Upper lobe of left lung (tissue), 6 donors: Measurements from ENCODE around the gene RHBDF2. TPM values are rescaled to one million over a fixed set of nuclear protein-coding genes. Genes with fewer than 3 reads are reported as not detected.
"Not testable (repeated sequence)": the region's sequence is repeated elsewhere in the genome, so short reads cannot be mapped to it uniquely, and the experiment has no call there.

Experiments used
- ATAC-seq, 2 donors: fragments of 200-7000 bp; cut with Tn5 transposase; one replicate each; pipeline ENCODE4 v1.9.1; 2022; ENCODE audit warnings: mild to moderate bottlenecking in 2 of 2, moderate library complexity in 2 of 2; ENCODE audit not compliant: low FRiP score in 2 of 2
- DNase-seq, 2 donors: peaks; one replicate each; pipeline ENCODE4 v3.0.0-alpha.2; 2019 to 2020
- H3K27ac ChIP-seq, 4 donors: fragments of 200-600 bp; sonication (generic); one replicate each; pipeline ENCODE4 v1.5.1; 2016 to 2019
- H3K27me3 ChIP-seq, 4 donors: fragments of 200-600 bp; sonication (generic); one replicate each; pipeline ENCODE4 v1.5.1; 2017 to 2019
- H3K36me3 ChIP-seq, 4 donors: fragments of 200-600 bp; sonication (generic); one replicate each; pipeline ENCODE4 v1.5.1; 2016 to 2019
- H3K4me1 ChIP-seq, 4 donors: fragments of 200-600 bp; sonication (generic); one replicate each; pipeline ENCODE4 v1.5.1; 2018 to 2019
- H3K4me3 ChIP-seq, 4 donors: fragments of 200-600 bp; sonication (generic); one replicate each; pipeline ENCODE4 v1.5.1; 2017 to 2019; ENCODE audit warnings: mild to moderate bottlenecking in 2 of 4, moderate library complexity in 1 of 4
- H3K9me3 ChIP-seq, 4 donors: fragments of 200-600 bp; sonication (generic); one replicate each; pipeline ENCODE4 v1.5.1; 2018 to 2019
- EP300 ChIP-seq, 4 donors: sonication (generic); formaldehyde crosslinking; IDR thresholded peaks; one replicate each; pipeline ENCODE4 v1.5.1; 2017; ENCODE audit warnings: antibody characterized with exemption in 4 of 4, control low read depth in 2 of 4
- POLR2A ChIP-seq, 4 donors: fragments of 450-650 bp; IDR thresholded peaks; one replicate each; pipeline ENCODE4 v1.5.1; 2016 to 2017; ENCODE audit warnings: antibody characterized with exemption in 4 of 4, mild to moderate bottlenecking in 2 of 4
- POLR2AphosphoS5 ChIP-seq, 2 donors: sonication (generic); formaldehyde crosslinking; IDR thresholded peaks; one replicate each; pipeline ENCODE4 v1.5.1; 2017; ENCODE audit warnings: antibody characterized with exemption in 2 of 2
- WGBS, 2 donors: methylation state at CpG; one replicate each; pipeline ENCODE4 v1.1.5; 2017 to 2018; 5-methylcytosine and 5-hydroxymethylcytosine counted together
- total RNA-seq, 6 donors: library from RNA; depleted of rRNA in 4 of 6; stranded (reverse); fragments of >200 nt in 4 of 6; gene quantifications; one replicate each; pipeline versions ENCODE4 v1.1.0 to v1.2.1, GENCODE V29; 2016 to 2021
- TF ChIP-seq, protein P1 (sequence below), 6 experiments: fragments of 450-650 bp in 4 of 6; fragments of 200-600 bp in 2 of 6; sonication (generic) in 2 of 6; IDR thresholded peaks; one replicate each; pipeline ENCODE4 v1.5.1; 2016 to 2019; ENCODE audit warnings: antibody characterized with exemption in 6 of 6
- donor health status: DM: no; HTN: no; CAD: no; lungs with moderate emphysema.
- donor health status: DM: no; HTN: yes; CAD: no; lungs with severe emphysema.

Gene RHBDF2
- total RNA-seq, 6 donors from 2014 or later: 34.3 to 137 (median 47.6) TPM

- Histone ChIP-seq H3K9me3 (no peaks in the 10 kb centered on the region), H3K36me3 (no peaks in the 10 kb centered on the region), H3K27me3 (peaks cover 0 to 18% (median 10%) of the 10 kb centered on the region in 4 donors), H3K4me1 (peaks cover 32 to 44% (median 38%) of the 10 kb centered on the region in 4 donors), H3K27ac (peak overlapping the region in 3 of 4 donors; percentile 42 to 79 (median 75)), H3K4me3 (no peak overlapping the region)
- TF ChIP-seq POLR2A (IDR thresholded peaks at IDR 0.05) (no peak), POLR2AphosphoS5 (IDR thresholded peaks at IDR 0.05) (no peak), EP300 (IDR thresholded peaks at IDR 0.05) (no peak)
- TF ChIP-seq, protein P1, sequence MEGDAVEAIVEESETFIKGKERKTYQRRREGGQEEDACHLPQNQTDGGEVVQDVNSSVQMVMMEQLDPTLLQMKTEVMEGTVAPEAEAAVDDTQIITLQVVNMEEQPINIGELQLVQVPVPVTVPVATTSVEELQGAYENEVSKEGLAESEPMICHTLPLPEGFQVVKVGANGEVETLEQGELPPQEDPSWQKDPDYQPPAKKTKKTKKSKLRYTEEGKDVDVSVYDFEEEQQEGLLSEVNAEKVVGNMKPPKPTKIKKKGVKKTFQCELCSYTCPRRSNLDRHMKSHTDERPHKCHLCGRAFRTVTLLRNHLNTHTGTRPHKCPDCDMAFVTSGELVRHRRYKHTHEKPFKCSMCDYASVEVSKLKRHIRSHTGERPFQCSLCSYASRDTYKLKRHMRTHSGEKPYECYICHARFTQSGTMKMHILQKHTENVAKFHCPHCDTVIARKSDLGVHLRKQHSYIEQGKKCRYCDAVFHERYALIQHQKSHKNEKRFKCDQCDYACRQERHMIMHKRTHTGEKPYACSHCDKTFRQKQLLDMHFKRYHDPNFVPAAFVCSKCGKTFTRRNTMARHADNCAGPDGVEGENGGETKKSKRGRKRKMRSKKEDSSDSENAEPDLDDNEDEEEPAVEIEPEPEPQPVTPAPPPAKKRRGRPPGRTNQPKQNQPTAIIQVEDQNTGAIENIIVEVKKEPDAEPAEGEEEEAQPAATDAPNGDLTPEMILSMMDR (IDR thresholded peaks at IDR 0.05): no peak
- no peak for DNase-seq
- WGBS, 2 donors: 77 to 89% methylated on average over 11 to 19 of the region's 19 CpGs
- no peak for ATAC-seq
These were observed 34.7 kb upstream of the RHBDF2 start for GRCh38 chr17:76535788-76536510.

- Histone ChIP-seq H3K4me1 (peaks cover 32 to 46% (median 38%) of the 10 kb centered on the region in 4 donors), H3K9me3 (no peaks in the 10 kb centered on the region), H3K27me3 (peaks cover 0 to 18% (median 10%) of the 10 kb centered on the region in 4 donors), H3K4me3 (no peak overlapping the region), H3K36me3 (no peaks in the 10 kb centered on the region), H3K27ac (peak overlapping the region in 3 of 4 donors; percentile 38 to 75 (median 42))
- WGBS, 2 donors: 70 to 84% methylated on average over 5 to 6 of the region's 7 CpGs
- DNase-seq (no peak), ATAC-seq (no peak)
- TF ChIP-seq, protein P1 (IDR thresholded peaks at IDR 0.05): no peak
- TF ChIP-seq POLR2A (IDR thresholded peaks at IDR 0.05) (no peak), EP300 (IDR thresholded peaks at IDR 0.05) (no peak), POLR2AphosphoS5 (IDR thresholded peaks at IDR 0.05) (no peak)
These were observed 33.9 kb upstream of the RHBDF2 start for GRCh38 chr17:76534831-76535732.

DNA sequence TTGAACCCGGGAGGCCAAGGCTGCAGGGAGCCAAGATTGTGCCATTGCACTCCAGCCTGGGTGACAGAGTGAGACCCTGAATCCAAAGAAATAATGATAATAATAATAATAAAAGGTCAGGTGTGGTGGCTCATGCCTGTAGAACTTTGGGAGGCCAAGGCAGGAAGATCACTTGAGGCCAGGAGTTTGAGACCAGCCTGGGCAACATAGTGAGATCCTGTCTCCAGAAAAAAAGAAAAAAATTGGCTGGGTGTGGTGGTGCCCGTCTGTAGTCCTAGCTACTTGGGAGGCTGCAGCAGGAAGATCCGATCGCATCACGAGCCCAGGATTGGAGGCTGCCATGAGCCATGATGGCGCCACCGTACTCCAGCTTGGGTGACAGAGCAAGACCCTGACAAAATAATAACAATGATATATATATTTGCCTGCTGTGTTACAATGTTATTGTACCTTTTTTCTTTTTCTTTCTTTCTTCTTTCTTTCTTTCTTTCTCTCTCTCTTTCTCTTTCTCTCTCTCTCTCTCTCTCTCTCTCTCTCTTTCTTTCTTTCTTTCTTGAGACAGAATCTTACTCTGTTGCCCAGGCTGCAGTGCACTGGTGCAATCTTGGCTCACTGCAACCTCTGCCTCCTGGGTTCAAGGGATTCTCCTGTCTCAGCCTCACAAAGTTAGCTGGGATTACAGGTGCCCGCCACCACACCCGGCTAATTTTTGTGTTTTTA is 32.6 kb upstream of the RHBDF2 start:
- ATAC-seq, H3K4me3 ChIP-seq, H3K9me3 ChIP-seq, DNase-seq, H3K36me3 ChIP-seq: not testable (repeated sequence)
- 95 to 97% methylated on average over 9 of the region's 9 CpGs for WGBS, 2 donors
- H3K4me1 ChIP-seq: peaks cover 41 to 51% (median 43%) of the 10 kb centered on the region in 4 donors
- H3K27ac ChIP-seq: peak overlapping the region in 1 of 4 donors; percentile 75
- peaks cover 0 to 18% (median 10%) of the 10 kb centered on the region in 4 donors for H3K27me3 ChIP-seq

DNA sequence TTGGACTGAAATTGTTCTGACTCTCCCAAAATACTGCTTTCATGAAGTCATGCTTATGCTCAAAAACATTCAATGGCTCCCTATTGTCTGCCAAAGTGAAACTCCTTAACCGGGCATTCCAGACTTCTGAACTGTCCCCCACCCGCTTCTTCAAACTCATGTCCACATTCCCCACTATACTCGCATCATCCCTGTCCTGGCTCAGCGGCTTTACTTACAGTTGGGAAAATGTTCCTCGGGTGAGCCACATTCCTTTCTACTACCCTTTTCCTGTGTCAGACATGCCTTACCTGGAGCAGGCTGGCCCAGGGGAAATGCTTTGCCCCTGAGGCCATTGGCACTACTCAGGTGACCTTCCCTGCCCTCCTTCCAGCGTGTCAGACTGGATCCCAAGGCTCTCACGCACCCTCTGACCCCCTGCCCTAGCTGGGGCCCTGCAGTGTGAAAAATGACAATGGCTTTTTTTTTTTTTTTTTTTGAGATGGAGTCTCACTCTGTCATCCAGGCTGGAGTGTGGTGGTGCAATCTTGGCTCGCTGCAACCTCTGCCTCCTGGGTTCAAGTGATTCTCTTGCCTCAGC is 30.9 kb upstream of the RHBDF2 start:
- no peak for TF ChIP-seq EP300 (IDR thresholded peaks at IDR 0.05)
- TF ChIP-seq, protein P1 (IDR thresholded peaks at IDR 0.05): no peak
- TF ChIP-seq POLR2A (IDR thresholded peaks at IDR 0.05): no peak
- TF ChIP-seq POLR2AphosphoS5 (IDR thresholded peaks at IDR 0.05): no peak
- 68 to 70% methylated on average over 8 of the region's 8 CpGs for WGBS, 2 donors
- ATAC-seq (no peak), DNase-seq (no peak)
- peaks cover 0 to 6% (median 1%) of the 10 kb centered on the region in 4 donors for H3K27me3 ChIP-seq
- H3K27ac ChIP-seq: peak overlapping the region in 3 of 4 donors; percentile 85 to 93 (median 90)
- no peaks in the 10 kb centered on the region for H3K36me3 ChIP-seq
- H3K4me1 ChIP-seq: peaks cover 45 to 54% (median 47%) of the 10 kb centered on the region in 4 donors
- H3K4me3 ChIP-seq: no peak overlapping the region
- no peaks in the 10 kb centered on the region for H3K9me3 ChIP-seq
